ENCODE results near the gene TST. TPM values are rescaled to one million over a fixed set of nuclear protein-coding genes. Genes with fewer than 3 reads are reported as not detected.

TST gene
- total RNA-seq, 2 donors from 2014 or later: 507 to 576 TPM

DNA sequence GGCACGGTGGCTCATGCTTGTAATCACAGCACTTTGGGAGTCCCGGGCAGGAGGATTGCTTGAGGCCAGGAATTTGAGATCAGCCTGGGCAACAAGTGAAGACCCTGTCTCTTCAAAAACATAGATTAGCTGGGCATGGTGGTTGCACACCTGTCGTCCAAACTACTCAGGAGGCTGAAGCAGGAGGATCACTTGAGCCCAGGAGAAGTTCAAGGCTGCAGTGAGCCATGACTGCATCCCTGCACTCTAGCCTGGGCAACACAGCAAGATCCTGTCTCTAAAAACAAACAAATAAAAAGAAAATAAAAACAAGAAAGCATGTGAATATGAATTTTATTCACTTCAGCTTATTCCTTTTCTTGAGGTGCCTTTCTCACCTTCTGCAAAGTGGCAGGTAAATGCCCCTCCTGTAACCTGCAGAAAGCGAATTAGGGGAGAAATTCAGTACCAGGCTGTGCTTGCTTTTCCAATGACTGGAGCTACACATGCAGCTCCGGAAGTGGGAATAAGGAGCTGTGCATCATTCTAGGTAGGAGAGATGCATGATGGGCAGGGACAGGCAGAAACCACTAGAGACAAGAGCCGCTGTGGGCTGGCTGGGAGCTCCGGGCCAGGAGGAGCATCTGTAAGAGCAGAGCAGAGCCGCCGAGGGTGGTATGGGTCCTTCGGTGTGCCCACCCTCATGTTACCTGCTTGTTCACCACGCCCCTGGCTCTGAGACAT, 17.6 kb upstream of the TST start:
- DNase-seq (no peak), ATAC-seq (no peak)
- intact Hi-C loops (cut with DNase I, micrococcal nuclease): no loop called here

DNA sequence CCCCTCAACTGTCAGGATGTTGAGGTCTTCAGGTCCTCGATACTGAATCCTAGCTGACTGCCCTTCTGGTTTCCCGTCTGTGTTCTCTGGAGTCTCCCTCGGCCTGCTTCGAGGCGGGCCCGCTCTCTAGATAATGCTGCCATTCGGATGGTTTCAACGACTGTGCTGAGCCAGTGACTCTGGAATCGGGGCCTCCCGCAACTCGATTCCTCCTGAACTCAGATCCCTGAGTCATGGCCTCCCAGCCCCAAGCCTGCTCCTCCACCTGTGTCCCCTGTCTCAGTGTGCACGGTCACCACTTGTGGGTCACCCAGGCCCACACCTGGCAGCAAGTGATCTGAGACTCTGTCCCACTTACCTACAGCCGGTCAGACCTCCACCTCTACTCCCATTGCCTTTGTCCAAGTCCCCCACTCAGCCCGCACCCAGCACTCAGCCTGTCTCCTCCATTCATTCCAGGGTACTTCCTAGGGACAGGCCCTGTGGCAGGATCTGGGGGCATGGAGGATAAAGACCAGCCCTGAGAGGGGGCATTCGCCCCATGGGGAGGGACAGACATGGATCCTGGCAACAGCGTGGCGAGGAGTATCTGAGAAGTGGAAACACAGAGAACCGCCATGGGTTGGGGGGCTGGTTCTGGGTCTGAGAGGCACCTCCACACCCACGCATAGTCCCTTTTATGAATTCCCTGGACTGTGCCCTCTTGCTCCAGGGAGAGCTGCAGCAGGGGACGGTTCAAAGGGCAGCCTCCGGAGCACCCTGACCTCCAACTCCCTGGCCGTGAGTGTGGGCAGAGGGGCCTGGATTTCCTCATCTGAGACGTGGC, 14.6 kb upstream of the TST start:
- intact Hi-C loops (cut with DNase I, micrococcal nuclease): no loop called here
- peak in 1 of 2 donors; percentile 37 for DNase-seq

DNA sequence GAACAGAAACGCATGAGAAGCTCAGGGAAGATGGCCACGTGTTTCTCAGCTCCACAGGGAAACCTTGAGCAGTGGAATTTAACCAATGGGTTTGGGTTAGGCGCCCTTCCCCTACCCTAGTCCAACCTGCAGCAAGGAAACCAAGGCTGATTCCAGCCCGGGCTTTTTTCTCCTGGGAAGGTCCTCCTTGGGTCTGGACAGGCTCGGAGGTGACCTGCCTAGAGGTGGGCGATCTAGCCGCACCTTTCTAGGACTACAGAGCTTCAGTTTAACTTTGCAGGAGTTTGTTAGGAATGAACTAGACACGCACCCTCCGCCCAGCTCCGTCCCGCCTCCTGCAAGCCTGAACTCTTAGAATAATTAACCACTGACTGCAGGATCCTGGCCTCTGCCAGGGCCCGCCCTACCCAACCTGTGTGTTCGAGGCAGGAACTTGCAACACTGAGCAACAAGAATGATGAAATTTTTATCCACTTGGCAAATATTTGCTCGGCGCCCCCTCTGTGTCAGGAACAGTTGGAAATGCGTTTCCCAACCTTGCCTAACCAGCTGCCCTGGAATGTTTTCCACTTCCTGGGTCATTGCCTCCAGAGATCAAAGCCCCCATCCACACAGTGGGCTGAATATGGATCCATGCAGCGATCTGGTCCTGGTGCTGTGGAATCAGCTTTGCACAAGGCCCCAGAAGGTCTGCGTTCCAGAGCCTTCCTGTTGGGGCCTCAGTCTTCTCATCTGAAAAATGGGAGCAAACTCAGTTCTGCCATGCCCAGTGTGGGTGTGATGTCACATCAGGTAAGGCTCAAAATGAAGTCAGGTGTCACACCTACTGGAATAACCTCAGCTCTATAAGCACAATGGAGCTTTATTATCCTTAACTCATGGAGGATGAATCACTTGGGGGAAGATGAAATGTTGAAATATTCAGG, 13.6 kb upstream of the TST start:
- intact Hi-C loops (cut with DNase I, micrococcal nuclease): no loop called here
- DNase-seq (peak; percentile 84 to 91), ATAC-seq (peak; percentile 85)

More for the DNA sequence above, 14.6 kb upstream of the TST start:
- ATAC-seq: peak; percentile 40

DNA sequence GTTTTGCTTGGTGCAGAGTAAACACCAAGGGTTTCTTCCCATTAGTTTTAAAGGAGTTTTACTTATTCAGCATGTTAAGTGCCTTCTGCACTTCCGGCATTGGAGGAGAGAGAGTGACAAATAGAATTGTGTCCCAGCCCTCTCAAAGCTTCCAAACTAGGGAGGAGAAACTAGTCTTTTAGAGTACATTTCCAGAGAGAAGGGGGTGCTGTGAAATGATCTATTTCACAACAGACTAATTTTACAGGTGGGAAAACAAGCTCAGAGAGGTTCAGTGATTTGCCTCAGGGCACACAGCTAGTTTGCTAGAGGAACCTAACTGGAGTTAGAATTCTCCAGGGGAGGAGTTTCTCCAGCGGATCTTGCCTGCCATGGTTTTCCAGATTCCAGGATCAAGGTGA, 12.9 kb upstream of the TST start:
- intact Hi-C loops (cut with DNase I, micrococcal nuclease): no loop called here
- DNase-seq (no peak), ATAC-seq (peak; percentile 26)

DNA sequence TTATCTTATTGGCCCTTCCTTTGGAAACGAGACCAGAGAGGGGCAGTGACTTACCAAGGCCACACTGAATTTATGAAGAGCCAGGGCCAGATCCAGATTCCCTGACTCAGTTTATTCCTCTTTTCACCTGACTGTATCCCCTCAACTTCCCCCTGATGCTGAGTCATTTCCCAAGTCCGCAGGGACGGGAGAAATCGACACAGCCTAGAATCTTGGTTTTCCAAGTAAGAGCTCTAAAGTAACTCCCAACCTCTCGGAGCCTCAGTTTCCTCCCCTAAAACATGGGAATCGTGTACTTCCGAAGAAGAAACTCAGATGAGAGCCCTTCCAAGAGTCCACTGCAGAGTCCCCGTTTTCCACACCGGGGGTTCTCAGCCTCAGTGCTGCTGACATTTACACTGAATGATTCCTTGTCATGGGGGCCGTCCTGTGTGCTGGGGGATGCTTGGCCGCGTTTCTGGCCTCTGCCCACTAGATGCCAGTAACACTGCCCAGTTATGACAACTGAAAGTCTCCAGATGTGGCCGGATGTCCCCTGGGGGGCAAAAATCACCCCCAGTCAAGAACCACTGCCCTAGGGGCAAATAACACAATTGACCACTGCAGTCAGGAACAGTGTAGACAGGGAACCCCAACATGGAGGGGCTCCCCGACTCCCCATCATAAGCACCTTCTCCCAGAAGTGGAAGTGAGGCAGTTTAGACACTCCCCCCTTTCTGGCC, 11.5 kb upstream of the TST start:
- no peak for ATAC-seq
- intact Hi-C loops (cut with DNase I, micrococcal nuclease): no loop called here
- DNase-seq: peak in 1 of 2 donors; percentile 6

DNA sequence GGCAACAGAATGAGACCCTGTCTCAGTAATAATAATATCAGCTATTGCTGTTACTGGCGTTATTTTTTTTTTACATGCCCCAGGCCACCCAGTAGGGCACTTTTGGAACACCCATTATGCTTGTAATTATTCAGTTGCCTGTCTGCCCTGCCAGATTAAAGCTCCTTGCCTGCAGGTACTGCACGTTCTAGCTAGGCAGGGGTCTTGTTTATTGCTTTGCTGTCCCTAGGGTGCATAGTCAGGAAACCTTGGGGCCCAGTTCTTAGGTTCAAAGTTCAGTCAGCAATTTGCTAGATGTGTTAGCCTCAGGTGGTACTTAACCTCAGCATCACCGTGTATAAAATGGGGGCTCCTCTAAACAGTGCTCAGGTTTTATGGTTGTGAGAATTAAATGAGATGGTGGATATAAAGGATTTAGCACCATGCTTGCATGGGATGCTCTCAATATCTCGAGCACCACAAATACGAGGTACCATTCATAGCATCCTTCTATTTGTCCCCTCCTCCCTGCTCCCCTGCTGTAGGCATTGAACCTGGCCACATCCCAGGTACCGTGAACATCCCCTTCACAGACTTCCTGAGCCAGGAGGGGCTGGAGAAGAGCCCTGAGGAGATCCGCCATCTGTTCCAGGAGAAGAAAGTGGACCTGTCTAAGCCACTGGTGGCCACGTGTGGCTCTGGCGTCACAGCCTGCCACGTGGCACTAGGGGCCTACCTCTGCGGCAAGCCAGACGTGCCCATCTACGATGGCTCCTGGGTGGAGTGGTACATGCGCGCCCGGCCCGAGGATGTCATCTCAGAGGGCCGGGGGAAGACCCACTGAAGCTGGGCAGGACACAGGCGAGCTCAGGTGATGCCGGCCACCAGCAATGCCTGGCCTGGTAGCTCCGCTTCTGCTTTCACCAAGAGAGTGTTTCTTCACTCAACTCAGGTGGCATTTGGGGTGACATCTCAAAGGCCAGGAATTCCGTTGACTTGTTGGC, 9.7 kb upstream of the TST start:
- intact Hi-C loops (cut with DNase I, micrococcal nuclease): no loop called here
- peak in 1 of 2 donors; percentile 23 for DNase-seq
- ATAC-seq: no peak

DNA sequence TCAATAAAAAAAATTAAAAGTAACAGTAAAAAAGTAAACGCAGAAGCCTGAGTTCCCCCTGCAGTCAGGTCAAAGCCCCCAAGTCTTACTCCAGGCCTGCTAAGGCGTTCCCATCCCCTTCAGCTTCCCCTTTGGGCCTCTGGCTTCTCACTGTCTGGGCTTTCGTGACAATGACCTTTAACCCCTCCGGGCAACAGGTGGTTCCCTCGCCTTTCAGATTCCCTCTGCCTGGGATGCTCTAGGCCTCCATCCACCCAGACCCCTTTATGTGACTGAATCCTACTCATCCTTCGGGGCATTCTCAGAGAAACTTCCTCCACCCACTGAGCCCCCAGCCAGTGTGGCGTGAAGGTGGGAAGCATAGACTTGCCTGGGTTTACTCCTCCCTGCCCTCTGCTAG, 8.3 kb upstream of the TST start:
- no peak for ATAC-seq
- intact Hi-C loops (cut with DNase I, micrococcal nuclease): no loop called here
- DNase-seq: no peak

DNA sequence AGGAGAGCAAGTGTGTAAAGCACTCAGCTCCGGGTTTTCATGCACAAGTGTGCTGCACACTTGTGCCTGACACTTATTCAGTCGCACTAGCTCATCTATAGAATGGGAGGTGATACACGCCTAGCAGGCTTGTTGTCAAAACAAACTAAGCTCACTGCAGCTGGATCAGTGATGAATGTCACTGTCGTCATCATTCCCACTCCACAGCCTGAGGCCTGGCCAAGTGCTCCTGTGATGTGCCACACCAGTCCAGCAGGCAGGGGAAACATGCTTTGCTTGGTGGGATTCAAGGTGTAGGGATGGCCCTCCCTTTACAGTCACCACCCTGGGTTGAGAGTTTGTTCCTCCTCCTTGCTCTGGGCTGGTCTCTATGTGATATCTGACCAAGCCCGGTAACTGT, 7.1 kb upstream of the TST start:
- no peak for ATAC-seq
- DNase-seq: no peak
- intact Hi-C loops (cut with DNase I, micrococcal nuclease): no loop called here

DNA sequence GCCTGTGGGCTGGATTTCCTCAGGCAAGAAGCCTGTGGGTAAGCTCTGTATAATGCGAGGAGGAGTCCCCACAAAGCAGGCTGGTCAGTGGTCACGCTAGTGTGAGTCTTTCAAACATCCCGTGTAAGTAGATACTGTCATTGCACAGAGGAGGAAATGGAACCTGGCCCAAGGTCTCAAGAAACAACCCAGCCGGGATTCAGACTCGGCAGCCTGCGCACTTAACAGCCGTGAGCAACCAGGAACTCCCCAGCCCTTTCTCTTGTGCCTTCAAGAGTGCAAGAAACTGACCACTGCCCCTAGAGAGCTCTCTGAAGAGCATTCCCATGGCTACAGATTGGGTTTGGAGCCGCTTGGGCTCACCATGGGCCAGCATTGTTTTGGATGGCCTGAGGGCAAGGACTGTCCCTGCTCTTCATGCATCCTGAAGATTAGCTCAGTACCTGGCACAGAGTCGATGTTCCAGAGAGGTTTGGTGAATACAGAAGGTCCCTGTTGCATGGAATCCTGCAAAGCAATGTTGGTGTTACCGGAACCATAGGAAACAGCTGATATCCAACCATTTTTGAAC, 6.3 kb upstream of the TST start:
- ATAC-seq (peak; percentile 19), DNase-seq (peak in 1 of 2 donors; percentile 56)
- intact Hi-C loops (cut with DNase I, micrococcal nuclease): no loop called here

DNA sequence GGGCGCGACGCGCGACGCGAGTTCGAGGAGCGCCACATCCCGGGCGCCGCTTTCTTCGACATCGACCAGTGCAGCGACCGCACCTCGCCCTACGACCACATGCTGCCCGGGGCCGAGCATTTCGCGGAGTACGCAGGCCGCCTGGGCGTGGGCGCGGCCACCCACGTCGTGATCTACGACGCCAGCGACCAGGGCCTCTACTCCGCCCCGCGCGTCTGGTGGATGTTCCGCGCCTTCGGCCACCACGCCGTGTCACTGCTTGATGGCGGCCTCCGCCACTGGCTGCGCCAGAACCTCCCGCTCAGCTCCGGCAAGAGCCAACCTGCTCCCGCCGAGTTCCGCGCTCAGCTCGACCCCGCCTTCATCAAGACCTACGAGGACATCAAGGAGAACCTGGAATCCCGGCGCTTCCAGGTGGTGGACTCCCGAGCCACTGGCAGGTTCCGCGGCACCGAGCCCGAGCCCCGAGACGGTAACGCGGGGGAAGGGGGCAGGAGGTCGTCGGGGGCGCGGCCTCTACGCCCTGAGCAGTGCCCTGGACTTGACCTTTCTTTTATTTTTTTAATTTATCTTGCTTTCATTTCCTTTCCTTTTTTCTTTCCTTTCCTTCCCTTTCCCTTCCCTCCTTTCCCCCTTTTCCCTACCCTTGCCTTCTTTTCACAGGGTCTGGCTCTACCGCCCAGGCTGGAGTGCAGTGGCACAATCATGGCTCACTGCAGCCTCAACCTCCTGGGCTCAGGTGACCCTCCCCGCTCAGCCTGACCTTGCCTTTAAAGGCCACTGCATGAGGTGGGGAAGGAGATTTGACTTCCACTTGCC, 5.3 kb upstream of the TST start:
- ATAC-seq (peak; percentile 30), DNase-seq (peak in 1 of 2 donors; percentile 69)
- intact Hi-C loops (cut with DNase I, micrococcal nuclease): no loop called here

DNA sequence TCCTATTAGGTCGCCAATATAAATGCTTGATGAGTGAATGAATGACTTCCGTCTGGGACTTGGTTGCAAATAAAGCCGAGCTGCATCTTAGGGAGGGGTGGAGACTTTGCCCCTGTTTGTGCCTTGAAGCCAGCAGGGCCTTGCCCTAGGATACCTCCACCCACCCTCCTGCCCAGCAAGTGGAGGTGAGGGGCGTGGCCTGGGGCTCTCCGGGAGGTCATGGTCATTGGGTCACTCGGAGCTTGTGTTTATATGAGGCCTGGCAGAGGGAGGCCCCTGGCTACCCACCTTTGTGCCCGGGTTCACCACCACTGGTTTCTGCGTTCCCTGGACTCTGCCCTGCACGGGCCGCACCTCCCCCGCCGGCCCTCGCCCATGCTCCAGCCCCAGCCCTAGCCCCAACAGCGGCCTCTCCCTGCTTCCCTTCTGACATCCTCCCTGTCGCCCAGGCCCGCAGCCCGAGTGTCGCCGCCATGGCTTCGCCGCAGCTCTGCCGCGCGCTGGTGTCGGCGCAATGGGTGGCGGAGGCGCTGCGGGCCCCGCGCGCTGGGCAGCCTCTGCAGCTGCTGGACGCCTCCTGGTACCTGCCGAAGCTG, 4.6 kb upstream of the TST start:
- DNase-seq (peak; percentile 84 to 93), ATAC-seq (peak; percentile 61)
- intact Hi-C loops (cut with DNase I, micrococcal nuclease): no loop called here

DNA sequence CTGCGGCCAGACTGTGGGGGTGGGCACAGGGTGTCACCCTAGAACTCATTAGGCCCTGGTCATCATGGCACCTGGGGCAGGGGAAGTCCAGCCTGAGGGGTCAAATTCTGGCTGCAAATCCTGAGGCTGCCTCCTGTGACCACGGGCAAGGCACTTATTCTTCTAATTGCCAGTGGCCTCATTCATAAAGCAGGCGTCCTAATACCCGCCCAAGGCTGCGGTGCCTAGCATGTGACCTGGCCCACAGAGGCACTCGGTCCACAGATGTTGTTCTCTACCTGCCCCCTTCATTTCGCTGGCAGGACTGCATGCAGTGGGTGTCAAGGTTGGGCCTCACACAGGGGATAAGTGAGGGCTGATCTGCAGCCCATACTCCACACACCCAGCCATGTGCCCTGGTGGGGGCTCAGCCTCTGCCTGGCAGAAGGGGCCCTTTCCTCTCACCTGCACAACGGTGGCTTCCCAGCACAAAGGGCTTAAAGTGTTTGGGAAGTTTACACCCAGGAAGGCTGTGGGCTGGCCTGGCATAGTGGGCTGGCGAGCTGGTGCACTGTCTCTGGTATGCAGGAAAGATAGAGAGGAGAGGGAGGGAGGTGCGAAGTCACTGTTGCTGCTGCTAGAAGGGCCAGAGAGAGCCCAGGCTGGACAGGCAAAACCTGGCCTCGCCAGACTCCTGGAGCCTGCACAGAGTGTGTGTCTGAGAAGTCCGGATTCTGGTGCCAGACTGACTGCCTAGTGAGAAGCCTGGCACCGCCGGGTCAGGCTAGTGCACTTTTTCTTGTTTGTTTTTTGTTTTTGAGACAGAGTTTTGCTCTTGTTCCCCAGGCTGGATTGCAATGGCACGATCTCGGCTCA, 3.5 kb upstream of the TST start:
- DNase-seq: peak in 1 of 2 donors; percentile 38

DNA sequence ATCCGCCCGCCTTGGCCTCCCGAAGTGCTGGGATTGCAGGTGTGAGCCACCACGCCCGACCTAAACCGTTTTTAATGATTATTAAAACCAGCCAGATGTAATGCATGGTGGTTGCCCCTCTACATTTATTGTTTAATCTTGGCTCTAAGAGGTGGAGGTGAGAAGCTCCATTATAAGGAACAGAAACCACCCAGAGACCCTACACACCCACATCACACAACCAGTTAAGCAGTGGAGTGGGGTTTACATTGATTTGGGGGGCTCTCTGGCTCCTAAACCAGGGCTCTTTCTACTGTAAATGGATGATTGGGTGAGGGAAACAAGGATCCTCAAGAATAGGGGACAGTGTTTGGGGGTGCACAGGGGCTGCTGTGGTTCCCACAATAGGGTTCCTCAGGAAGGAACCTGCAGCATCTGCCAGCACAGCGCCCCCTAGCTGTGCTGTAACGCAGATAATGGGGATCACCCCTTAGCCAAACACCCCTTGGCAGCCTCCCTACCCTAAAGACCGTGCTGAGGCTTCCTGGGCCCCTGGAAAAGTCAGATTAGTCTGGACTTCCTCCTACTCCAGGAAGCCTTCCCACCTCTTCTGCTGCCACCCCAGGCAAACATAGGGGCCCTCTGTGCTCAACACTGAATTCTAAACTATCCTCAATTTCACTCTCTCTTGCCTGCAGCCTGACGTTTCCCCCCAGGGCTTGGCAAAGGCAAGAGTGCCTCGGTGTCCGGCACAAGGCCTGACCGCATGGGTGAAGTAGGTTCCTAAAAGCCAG, 2.6 kb upstream of the TST start:
- intact Hi-C loops (cut with DNase I, micrococcal nuclease): no loop called here
- DNase-seq (peak; percentile 39 to 68), ATAC-seq (no peak)

More for the DNA sequence above, 3.5 kb upstream of the TST start:
- no peak for ATAC-seq
- intact Hi-C loops (cut with DNase I, micrococcal nuclease): no loop called here

DNA sequence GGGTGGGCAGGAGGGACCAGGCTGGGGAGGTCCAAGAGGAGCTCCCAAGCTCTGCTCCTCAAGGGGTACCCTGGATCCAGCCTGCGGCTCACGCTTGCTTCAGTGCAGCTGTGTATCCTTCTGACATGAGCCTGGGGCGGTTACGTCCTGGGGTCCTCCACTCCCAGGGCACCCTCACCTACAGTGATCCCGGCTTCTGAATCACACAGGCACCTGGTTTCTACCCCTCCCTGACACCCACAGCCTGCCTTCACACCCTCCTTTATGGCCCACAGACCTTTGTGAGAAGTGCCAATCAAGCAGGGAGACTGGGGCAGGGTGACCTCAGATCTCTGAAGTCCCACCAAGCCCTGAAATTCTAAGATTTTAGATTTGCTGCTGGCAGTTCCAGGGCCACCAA, 1.8 kb upstream of the TST start:
- intact Hi-C loops (cut with DNase I, micrococcal nuclease): no loop called here
- ATAC-seq: peak; percentile 25
- peak; percentile 62 to 81 for DNase-seq

DNA sequence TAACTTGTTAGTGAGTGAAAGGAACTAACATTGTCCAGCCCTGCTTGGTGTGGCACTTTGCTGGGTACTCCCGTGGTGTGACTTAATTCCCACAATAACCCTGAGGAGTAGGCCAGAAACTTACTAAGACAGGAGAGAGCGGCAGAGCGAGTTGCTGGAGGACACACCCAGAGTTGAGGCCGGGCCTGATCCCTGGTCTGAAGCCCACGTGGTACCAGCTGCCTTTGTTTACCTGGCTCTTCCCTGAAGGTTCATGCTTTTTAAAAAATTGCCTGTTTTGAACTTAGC, 889 bp upstream of the TST start:
- peak; percentile 25 for ATAC-seq
- intact Hi-C loops (cut with DNase I, micrococcal nuclease): no loop called here
- DNase-seq: peak; percentile 72 to 77
